ENCODE measurements around the gene IMPDH1. TPM values are rescaled to one million over a fixed set of nuclear protein-coding genes. Genes with fewer than 3 reads are reported as not detected.

The IMPDH1 gene
- total and polyA plus RNA-seq, 10 of the 15 experiments (the other 5 are each of a cell fraction or from before 2014, with no cell fraction given): 0.50 to 61.3 (median 41.8) TPM

DNA sequence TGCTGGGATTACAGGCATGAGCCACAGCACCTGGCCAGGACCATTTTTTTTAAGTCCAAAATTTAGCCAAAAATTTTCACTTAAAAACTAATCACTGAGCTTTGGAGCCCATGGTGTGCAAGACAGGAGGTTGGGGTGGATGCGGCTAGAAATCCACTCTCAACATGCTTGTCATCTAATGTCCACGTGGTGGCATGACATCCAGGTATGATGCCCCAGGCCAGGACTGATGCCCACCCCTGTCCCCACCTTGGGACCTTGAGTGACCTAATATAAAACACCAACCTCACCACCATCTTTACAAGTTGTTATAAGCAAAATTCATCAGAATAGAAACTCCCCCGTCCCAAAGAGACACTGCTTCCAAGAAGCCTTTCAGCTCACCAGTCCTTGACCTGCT is 20.4 kb upstream of the IMPDH1 start:
- ChIA-PET RAD21 (ENCODE audit: unreplicated experiment) (interaction anchor here (0.9 to 10.5 kb wide), 6 partner anchors 15 to 45 kb away, joined by 3 to 216 read pairs (median 8); partner anchors contain the start of gene HILPDA), CTCF (interaction anchor here (0.7 to 16.0 kb wide), 9 partner anchors 9 to 653 kb away, joined by 3 to 463 read pairs (median 36); partner anchors contain the start of genes HILPDA and IMPDH1), POLR2A (interaction anchor here (0.5 to 1.0 kb wide), 6 partner anchors 13 to 662 kb away, joined by 3 to 4 read pairs (median 3); no protein-coding TSS in a partner anchor), SMC1A (ENCODE audit: uncharacterized antibody, unreplicated experiment) (interaction anchor here (0.9 to 14.8 kb wide), 6 partner anchors 12 to 31 kb away, joined by 3 to 296 read pairs (median 7); partner anchors contain the start of gene HILPDA)
- Histone ChIP-seq H2AFZ (ENCODE audit: control insufficient read depth, low read depth, low read length) (no peak overlapping the region), H3K27ac (ENCODE audit: control insufficient read depth, insufficient read depth) (no peak overlapping the region), H3K27me3 (replicated peaks in 1 of 2; ENCODE audit: control insufficient read depth in 2 of 2, insufficient read depth in 2 of 2, low read length in 1 of 2) (no peaks in the 10 kb centered on the region), H3K9ac (ENCODE audit: control insufficient read depth, insufficient read depth, low read length) (no peak overlapping the region), H3K4me3 (no peak overlapping the region), H4K20me1 (ENCODE audit: control insufficient read depth, insufficient read depth) (no peaks in the 10 kb centered on the region), H3K4me1 (ENCODE audit: control insufficient read depth, insufficient read depth, low read length) (no peaks in the 10 kb centered on the region), H3K79me2 (ENCODE audit: control insufficient read depth, insufficient read depth, low read length) (no peaks in the 10 kb centered on the region), H3K9me3 (replicated peaks; ENCODE audit: control insufficient read depth, insufficient read depth, low read length) (no peaks in the 10 kb centered on the region; the same call in 2 of the 3 replicates), H3K4me2 (ENCODE audit: control insufficient read depth, insufficient read depth) (no peak overlapping the region), H3K36me3 (ENCODE audit: control insufficient read depth in 2 of 2, insufficient read depth in 2 of 2, low read length in 1 of 2) (no peaks in the 10 kb centered on the region)
- WGBS (ENCODE audit: insufficient coverage, insufficient replicate concordance, low lambda C conversion rate, missing lambda C conversion rate): 30% methylated on average over 3 of the region's 3 CpGs
- TF ChIP-seq CTCF (IDR thresholded peaks at IDR 0.05 in 2 of 3, conservative IDR thresholded peaks at IDR 0.05 in 1 of 3; ENCODE audit: control insufficient read depth in 2 of 3, extremely low read depth in 1 of 3, insufficient read depth in 1 of 3, low read depth in 3 of 3, low read length in 3 of 3): peak in 2 of 3 experiments; percentile 11 to 36; a peak in 3 of 6 replicates
- TF ChIP-seq SMC3 (IDR thresholded peaks at IDR 0.05; ENCODE audit: borderline replicate concordance, low read length): peak; percentile 39; the same call in 1 of the 2 replicates
- no peak for TF ChIP-seq NFYA (IDR thresholded peaks at IDR 0.05; ENCODE audit: borderline replicate concordance, low read depth, low read length)
- peak; percentile 35; the same call in 1 of the 3 replicates for ATAC-seq
- in situ Hi-C loops (cut with MboI) (no loop called here), intact Hi-C loops (cut with micrococcal nuclease; ENCODE audit: unreplicated experiment) (no loop called here)
- FAIRE-seq: no peak
- no TSS peak for BruUV-seq (replicated peaks)
- no peak for DNase-seq (ENCODE audit: low read depth, low spot score)

Measured in GM12878 (cell line).